Kidney epithelial cell (primary cell): ENCODE measurements around the gene GREB1L. TPM values are rescaled to one million over a fixed set of nuclear protein-coding genes. Genes with fewer than 3 reads are reported as not detected.
"Not testable (repeated sequence)": the region's sequence is repeated elsewhere in the genome, so short reads cannot be mapped to it uniquely, and the experiment has no call there.

ENCODE experiments used
- DNase-seq: peaks from one replicate; pipeline ENCODE4 v3.0.0-alpha.2; 2010; ENCODE audit warnings: low read depth
- H3K27me3 ChIP-seq: 2 replicates; pipeline ENCODE4 v1.6.0; 2011; ENCODE audit warnings: low read length; ENCODE audit not compliant: control insufficient read depth, insufficient read depth
- H3K36me3 ChIP-seq: 2 replicates; pipeline ENCODE4 v1.5.1; 2011; ENCODE audit warnings: low read length; ENCODE audit not compliant: control insufficient read depth, insufficient read depth
- H3K4me3 ChIP-seq: 2 replicates; pipeline ENCODE4 v1.5.1; 2011; ENCODE audit warnings: low read depth, mild to moderate bottlenecking, control low read depth, low read length
- total RNA-seq: library from RNA; depleted of rRNA; stranded (reverse); fragments of >200 nt; gene quantifications from 2 replicates; pipeline ENCODE4 v1.2.3, GENCODE V29; 2015
- TF ChIP-seq, protein P1 (sequence below): IDR thresholded peaks from 2 replicates; pipeline ENCODE4 v1.5.1; 2011; ENCODE audit warnings: mild to moderate bottlenecking, moderate library complexity, low read length, control low read depth, inconsistent platforms; ENCODE audit not compliant: insufficient read depth, poor library complexity, severe bottlenecking

GREB1L gene
- total RNA-seq, 1 donor from 2014 or later, result 1.5 TPM

DNA sequence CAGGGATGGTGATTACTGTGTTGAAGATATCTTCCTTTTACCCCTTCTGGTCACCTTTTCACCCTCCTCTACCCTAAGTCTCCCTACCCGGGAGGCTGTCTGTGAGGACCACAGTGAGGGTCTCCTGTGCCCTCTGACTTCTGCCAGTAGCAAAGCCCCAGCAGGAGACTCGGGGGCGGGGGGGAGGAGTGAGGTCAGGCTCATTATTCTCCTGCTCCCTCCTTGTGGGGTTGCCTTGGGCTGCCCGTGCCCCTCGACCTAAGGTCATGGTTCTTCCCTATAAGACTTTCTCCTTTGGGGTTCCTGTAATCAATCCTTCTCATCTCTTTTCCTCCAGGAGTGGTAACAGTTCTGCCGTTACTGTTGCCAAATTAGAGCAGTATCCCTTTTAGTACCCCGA lies 65.5 kb downstream of the GREB1L start:
- Histone ChIP-seq H3K27me3 (no peaks in the 10 kb centered on the region), H3K4me3 (no peak overlapping the region), H3K36me3 (no peaks in the 10 kb centered on the region)
- DNase-seq, result no peak
- TF ChIP-seq, protein P1, sequence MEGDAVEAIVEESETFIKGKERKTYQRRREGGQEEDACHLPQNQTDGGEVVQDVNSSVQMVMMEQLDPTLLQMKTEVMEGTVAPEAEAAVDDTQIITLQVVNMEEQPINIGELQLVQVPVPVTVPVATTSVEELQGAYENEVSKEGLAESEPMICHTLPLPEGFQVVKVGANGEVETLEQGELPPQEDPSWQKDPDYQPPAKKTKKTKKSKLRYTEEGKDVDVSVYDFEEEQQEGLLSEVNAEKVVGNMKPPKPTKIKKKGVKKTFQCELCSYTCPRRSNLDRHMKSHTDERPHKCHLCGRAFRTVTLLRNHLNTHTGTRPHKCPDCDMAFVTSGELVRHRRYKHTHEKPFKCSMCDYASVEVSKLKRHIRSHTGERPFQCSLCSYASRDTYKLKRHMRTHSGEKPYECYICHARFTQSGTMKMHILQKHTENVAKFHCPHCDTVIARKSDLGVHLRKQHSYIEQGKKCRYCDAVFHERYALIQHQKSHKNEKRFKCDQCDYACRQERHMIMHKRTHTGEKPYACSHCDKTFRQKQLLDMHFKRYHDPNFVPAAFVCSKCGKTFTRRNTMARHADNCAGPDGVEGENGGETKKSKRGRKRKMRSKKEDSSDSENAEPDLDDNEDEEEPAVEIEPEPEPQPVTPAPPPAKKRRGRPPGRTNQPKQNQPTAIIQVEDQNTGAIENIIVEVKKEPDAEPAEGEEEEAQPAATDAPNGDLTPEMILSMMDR, result no peak

DNA sequence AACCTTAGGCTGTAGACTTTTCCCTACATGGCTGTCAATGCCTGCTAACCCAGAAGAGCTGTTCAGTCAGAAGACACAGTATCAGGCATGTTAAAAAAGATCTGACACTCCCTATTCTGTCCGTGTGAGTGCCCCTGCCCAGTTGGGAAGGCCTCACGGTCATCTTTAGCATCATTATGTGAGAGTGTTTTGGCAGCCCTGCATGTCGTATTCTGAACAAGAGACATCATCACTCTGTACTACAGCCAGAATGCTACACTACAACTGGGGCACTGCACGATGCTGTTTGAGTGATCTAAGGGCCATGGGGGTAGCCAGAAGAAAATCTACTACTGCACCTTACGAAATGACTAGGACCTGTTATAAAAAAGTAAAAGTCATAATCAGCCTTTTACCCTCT lies 67.2 kb downstream of the GREB1L start:
- no peak overlapping the region for H3K4me3 ChIP-seq
- H3K27me3 ChIP-seq, result no peaks in the 10 kb centered on the region
- no peaks in the 10 kb centered on the region for H3K36me3 ChIP-seq
- TF ChIP-seq, protein P1, result no peak
- DNase-seq, result no peak

DNA sequence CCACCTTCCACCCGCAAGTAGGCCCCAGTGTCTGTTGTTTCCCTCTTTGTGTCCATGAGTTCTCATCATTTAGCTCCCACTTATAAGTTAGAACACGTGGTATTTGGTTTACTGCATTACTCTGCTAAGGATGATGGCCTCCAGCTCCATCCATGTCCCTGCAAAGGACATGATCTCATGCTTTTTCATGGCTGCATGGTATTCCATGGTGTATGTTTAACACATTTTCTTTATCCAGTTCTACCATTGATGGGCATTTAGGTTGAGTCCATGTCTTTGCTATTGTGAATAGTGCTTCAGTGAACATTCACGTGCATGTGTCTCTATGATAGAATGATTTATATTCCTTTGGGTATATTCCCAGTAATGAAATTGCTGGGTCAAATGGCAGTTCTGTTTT lies 69.9 kb downstream of the GREB1L start:
- not testable (repeated sequence) for DNase-seq, H3K36me3 ChIP-seq, H3K27me3 ChIP-seq, H3K4me3 ChIP-seq

DNA sequence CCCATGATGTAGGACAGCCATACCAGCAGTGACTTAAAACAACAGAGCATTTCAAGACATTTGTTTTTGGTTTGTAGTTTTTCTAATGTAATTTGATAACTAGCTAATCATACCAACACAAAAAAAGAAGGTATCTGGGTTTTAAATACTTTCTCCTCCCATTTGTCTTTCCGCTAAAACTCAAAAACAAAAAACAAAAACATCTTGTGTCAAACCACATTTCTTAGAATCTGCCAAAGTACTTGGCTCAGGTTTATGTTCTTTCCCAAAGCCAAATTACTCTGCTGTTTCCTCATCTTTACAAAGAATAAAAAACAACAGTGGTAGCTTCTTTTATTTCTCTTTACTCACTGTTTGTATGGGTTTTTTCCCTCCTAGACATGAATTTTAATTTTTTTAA lies 71.5 kb downstream of the GREB1L start:
- no peaks in the 10 kb centered on the region for H3K36me3 ChIP-seq
- no peaks in the 10 kb centered on the region for H3K27me3 ChIP-seq
- H3K4me3 ChIP-seq, result no peak overlapping the region
- DNase-seq, result no peak
- TF ChIP-seq, protein P1, result no peak

DNA sequence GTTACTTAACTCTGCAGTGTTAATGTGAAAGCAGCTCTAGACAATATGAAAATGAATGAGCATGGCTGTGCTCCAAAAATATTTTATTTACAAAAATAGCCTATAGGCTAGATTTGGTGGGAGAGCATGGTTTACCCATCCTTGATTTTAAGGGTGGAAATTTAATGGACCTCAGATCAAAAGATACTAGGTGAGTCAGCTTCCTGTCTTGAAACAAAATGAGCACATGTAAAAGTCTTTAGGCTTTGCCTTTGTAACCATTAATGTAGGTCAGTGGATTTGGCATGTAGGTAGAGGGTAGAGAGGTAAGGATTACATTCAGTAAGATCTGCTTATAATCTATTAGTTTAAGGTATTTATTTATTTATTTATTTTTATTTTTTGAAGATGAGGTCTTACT lies 72.7 kb downstream of the GREB1L start:
- H3K36me3 ChIP-seq, result no peaks in the 10 kb centered on the region
- H3K4me3 ChIP-seq, result no peak overlapping the region
- TF ChIP-seq, protein P1, result no peak
- H3K27me3 ChIP-seq, result no peaks in the 10 kb centered on the region
- no peak for DNase-seq

DNA sequence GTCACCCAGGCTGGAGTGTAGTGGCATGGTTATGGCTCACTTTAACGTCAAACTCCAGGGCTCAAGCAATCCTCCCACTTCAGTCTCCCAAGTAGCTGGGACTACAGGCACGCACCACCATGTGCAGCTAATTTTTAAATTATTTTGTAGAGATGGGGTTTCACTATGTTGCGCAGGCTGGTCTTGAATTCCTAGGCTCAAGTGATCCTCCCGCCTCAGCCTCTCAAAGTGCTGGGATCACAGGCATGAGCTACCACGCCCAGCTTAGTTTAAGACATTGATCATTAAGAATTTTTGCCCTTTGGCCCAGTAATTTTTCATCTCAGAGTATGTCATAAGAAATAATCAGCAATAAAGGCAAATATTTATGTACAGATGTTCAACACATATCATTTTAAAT lies 73.1 kb downstream of the GREB1L start:
- not testable (repeated sequence) for DNase-seq, H3K4me3 ChIP-seq, H3K36me3 ChIP-seq, H3K27me3 ChIP-seq

DNA sequence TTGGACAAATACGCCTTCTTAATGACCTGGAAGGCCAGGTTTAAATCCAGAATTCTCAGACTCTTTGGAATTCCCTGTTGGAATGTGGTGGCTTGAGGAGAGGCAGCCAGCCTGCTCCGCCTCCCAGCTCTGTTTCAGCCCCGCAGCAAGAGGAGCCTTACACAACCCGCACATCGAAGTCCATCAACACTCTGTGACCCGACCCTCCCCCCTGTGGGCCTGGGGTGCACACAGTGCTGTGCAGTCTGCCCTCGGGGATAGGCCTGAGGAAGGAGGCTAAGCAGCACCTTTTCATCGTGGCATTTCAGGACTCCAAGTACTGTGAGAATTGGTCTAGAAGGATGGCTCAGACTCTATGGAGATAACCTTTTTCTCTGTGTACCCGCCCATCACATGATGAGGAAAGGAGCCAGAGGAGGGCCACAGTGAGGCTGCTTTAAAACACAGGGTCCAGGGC lies 73.7 kb downstream of the GREB1L start:
- Histone ChIP-seq H3K4me3 (no peak overlapping the region), H3K27me3 (no peaks in the 10 kb centered on the region), H3K36me3 (no peaks in the 10 kb centered on the region)
- TF ChIP-seq, protein P1, result no peak
- no peak for DNase-seq
